GM18868 (cell line): ENCODE data around the gene DSE.
A peak's percentile ranks its signal among the peaks of the same experiment; 100 is the strongest.

Experiments used
- ATAC-seq: cut with Tn5 transposase; IDR thresholded peaks from one replicate; pipeline ENCODE4 v1.9.1; 2021; ENCODE audit warnings: mild to moderate bottlenecking, moderate library complexity; ENCODE audit not compliant: unreplicated experiment

The DSE gene

GRCh38 chr6:116465246-116465645 lies 94.5 kb downstream of the DSE start:
- ATAC-seq, result peak; percentile 37

DNA sequence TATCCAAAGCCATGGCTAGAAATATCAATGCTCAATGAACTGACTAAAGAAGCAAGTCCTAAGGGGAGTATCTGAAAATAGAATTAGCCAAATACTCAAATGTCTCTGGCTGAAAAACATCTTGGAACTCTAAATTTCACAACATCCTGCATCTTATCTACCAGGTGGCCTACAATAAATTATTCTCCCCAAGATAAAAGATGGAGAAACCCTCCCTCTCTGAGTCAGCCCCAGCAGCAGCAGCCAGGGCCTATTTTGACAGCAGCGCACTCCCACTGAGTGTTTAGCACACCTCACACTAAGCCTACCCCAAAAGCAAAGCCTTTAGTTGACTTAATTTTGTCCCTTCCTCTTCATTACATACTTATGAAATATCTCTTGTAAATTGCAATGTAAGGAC lies 96.3 kb downstream of the DSE start:
- no peak for ATAC-seq

GRCh38 chr6:116467514-116467913 lies 96.8 kb downstream of the DSE start:
- ATAC-seq, result no peak

DNA sequence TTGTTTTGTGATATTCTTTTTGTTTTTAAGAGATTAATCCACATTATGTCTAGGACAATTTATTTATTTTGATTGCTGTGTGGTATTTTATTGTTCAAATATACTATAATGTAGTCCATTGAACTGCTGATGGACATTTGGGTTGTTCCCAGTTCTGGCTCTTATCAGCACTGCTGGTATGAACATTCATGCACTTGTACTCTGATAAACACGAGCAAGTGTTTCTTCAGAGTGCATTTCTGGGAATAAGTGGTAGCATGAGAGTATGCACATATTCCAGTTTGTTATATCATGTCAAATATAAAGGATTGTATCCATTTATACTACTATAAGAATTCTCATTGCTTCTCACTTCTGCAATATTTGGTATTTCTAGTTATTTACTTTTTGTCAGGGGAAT lies 97.5 kb downstream of the DSE start:
- ATAC-seq, result no peak

GRCh38 chr6:116471531-116471930 lies 100.8 kb downstream of the DSE start:
- ATAC-seq, result no peak

- ATAC-seq, result no peak
Observed at GRCh38 chr6:116472706-116473105, 102.0 kb downstream of the DSE start.

DNA sequence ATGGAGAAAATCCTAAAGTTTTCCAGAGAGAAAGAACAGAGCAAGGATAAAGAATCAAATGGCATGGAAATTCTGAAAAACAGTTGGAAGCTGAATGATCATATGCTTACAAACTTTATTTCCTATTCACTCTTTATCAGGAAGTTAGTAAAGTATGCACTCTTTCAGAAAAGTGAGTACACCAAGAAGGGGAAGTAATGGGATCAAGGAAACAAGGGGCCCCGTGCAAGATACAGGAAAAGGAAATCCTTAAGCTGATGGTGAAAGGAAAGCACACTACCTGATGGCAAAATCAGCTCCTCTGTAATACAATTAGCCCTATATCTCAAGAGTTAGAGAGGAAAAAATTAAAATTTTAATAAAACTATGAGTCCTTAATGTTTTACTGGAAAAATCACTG lies 104.4 kb downstream of the DSE start:
- ATAC-seq, result no peak

DNA sequence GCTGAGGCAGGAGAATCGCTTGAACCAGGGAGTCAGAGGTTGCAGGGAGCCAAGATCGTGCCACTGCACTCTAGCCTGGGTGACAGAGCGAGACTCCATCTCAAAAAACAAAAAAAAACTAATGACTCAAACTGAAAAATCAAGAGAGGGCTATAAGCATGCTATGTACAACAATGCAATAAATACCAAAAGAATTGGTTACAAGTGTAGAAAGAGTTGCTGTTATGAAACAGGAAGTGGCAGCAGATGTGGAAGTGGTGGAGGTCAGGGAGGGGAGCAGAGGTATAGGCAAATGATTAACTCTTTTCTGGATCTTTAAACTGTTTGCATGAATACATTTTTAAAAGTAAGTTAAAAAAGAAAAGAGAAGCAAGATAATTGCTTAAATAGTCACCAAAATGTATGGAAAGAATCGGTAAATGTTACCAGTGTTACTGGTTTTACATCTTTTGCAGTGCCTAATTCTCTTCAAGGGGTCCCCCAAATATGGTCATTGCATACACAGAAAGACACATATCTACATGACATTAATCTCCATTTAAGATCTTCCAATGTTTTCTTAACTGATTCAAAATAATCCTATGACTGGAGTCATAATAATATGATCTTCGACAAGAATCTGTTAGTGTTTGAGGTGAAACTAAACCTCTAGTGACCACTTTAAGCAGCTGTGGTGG lies 105.4 kb downstream of the DSE start:
- ATAC-seq, result peak; percentile 100

GRCh38 chr6:116482780-116483179 lies 112.0 kb downstream of the DSE start:
- ATAC-seq, result no peak

DNA sequence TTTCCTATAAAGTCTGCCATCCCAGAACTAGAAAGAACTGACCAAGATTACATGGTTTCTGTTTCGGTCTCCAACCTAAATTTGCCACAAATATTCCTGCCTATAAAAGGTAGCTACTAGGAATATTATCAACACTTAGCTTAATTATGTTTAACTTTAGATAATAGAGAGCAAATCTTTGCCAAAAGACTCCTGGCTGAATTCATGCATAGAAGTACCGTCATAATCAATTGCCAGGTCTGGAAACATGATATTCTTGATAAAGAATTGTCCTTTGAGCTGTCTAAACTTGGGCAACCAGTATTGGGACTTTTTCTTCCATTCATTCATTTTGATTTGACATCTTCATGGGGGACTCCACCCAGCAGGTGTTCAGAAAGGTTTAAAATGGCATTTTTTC lies 112.9 kb downstream of the DSE start:
- no peak for ATAC-seq

- ATAC-seq, result no peak
Observed at GRCh38 chr6:116485559-116486184, 114.9 kb downstream of the DSE start.

DNA sequence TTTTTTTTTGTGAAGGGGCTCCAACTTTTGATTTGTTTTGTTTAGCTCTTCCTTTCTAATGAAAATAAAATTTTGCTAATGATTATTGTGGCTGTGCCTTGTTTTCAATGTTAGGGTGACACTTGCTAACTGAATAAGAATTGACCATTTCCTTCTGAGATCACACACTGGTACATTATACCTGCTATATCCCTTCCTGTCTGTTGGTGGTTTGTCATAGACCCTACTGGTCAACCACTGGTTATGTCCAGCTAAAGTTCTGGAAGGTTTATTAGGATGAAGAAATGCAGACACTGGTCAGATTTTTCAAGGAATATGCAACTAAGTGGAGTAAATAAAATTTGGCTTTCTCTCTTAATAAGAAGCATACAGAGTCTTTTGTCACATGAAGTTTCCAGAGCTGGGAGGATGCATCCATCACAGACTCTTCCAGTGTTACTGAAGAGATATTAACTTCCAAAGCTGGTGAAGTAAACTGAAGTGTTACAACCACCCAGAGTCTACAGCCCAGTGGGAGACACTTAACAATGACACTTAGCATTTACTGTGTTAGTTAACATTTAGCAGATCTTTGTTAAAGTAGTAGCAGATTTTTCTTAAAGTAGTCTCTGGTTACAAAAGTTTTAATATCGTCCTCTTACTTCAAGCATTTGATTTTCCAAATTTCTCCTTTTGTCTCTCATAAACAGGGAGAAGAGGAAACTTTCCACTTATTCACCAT lies 121.0 kb downstream of the DSE start:
- ATAC-seq, result no peak

GRCh38 chr6:116492331-116493067 lies 121.8 kb downstream of the DSE start:
- ATAC-seq, result no peak
